ENCODE results near the gene MED31. TPM values are rescaled to one million over a fixed set of nuclear protein-coding genes. Genes with fewer than 3 reads are reported as not detected.
A peak's percentile ranks its signal among the peaks of the same experiment; 100 is the strongest.
"Not testable (repeated sequence)": the region's sequence is repeated elsewhere in the genome, so short reads cannot be mapped to it uniquely, and the experiment has no call there.

The MED31 gene
- total RNA-seq, 1 donor from 2014 or later = 17.4 TPM

- peak overlapping the region; percentile 66 for H3K27ac ChIP-seq
- no peaks in the 10 kb centered on the region for H3K9me3 ChIP-seq
- DNase-seq (no peak), ATAC-seq (no peak)
- H3K4me3 ChIP-seq = no peak overlapping the region
- peaks cover 39% of the 10 kb centered on the region for H3K4me1 ChIP-seq
- peaks cover 54% of the 10 kb centered on the region for H3K36me3 ChIP-seq
- intact Hi-C loops (cut with DNase I) = no loop called here
- no peaks in the 10 kb centered on the region for H3K27me3 ChIP-seq (ENCODE audit: low read depth)
- no peak for TF ChIP-seq CTCF (IDR thresholded peaks at IDR 0.05)
These were observed 53.7 kb downstream of the MED31 start for GRCh38 chr17:6597727-6598126.

GRCh38 chr17:6596941-6597340 lies 54.5 kb downstream of the MED31 start:
- no peak for ATAC-seq
- no peak for TF ChIP-seq CTCF (IDR thresholded peaks at IDR 0.05)
- Histone ChIP-seq H3K27me3 (ENCODE audit: low read depth) (no peaks in the 10 kb centered on the region), H3K4me3 (no peak overlapping the region), H3K27ac (no peak overlapping the region), H3K9me3 (no peaks in the 10 kb centered on the region), H3K4me1 (peaks cover 39% of the 10 kb centered on the region), H3K36me3 (peaks cover 52% of the 10 kb centered on the region)
- no peak for DNase-seq
- intact Hi-C loops (cut with DNase I) = no loop called here

- ATAC-seq = no peak
These were observed 54.9 kb downstream of the MED31 start for GRCh38 chr17:6596511-6596910.

GRCh38 chr17:6596081-6596480 lies 55.3 kb downstream of the MED31 start:
- Histone ChIP-seq H3K4me3 (no peak overlapping the region), H3K27me3 (ENCODE audit: low read depth) (no peaks in the 10 kb centered on the region), H3K4me1 (peaks cover 47% of the 10 kb centered on the region), H3K27ac (no peak overlapping the region), H3K9me3 (no peaks in the 10 kb centered on the region), H3K36me3 (peaks cover 53% of the 10 kb centered on the region)
- ATAC-seq (no peak), DNase-seq (no peak)
- TF ChIP-seq CTCF (IDR thresholded peaks at IDR 0.05) = no peak
- intact Hi-C loops (cut with DNase I) = no loop called here

More at GRCh38 chr17:6596511-6596910, 54.9 kb downstream of the MED31 start:
- DNase-seq = no peak
- no peak for TF ChIP-seq CTCF (IDR thresholded peaks at IDR 0.05)
- Histone ChIP-seq H3K4me3 (no peak overlapping the region), H3K4me1 (peaks cover 43% of the 10 kb centered on the region), H3K9me3 (no peaks in the 10 kb centered on the region), H3K27ac (no peak overlapping the region), H3K36me3 (peaks cover 55% of the 10 kb centered on the region), H3K27me3 (ENCODE audit: low read depth) (no peaks in the 10 kb centered on the region)
- intact Hi-C loops (cut with DNase I) = no loop called here

GRCh38 chr17:6593371-6593770 lies 58.0 kb downstream of the MED31 start:
- H3K27me3 ChIP-seq (ENCODE audit: low read depth); H3K27ac ChIP-seq; H3K9me3 ChIP-seq; DNase-seq; ATAC-seq; intact Hi-C loops (cut with DNase I); H3K4me3 ChIP-seq: not testable (repeated sequence)
- H3K4me1 ChIP-seq = peaks cover 25% of the 10 kb centered on the region
- H3K36me3 ChIP-seq = peaks cover 56% of the 10 kb centered on the region

Small RNA genes lying within 50 kb of the gene (microRNA-seq; reads per million reads assigned to microRNA genes)
- gene MIR4520-1 (ENCODE audit: borderline number of aligned reads) (not detected), gene MIR4520-2 (ENCODE audit: borderline number of aligned reads) (not detected)

Other genes starting within 250 kb of the MED31 start
- not detected for gene AIPL1, start 216.5 kb downstream of the MED31 start, total RNA-seq
- 0.62 TPM for gene PIMREG, start 207.2 kb downstream of the MED31 start, total RNA-seq
- gene PITPNM3, start 95.0 kb downstream of the MED31 start, total RNA-seq = 12.3 TPM
- 20.0 TPM for gene KIAA0753, start 10.9 kb downstream of the MED31 start, total RNA-seq
- 50.4 TPM for gene TXNDC17, start 10.5 kb downstream of the MED31 start, total RNA-seq
- gene C17orf100, start 157 bp upstream of the MED31 start, total RNA-seq = 1.9 TPM
- gene SLC13A5, start 61.8 kb upstream of the MED31 start, total RNA-seq = not detected
- 129 TPM for gene XAF1, start 104.4 kb upstream of the MED31 start, total RNA-seq
- gene FBXO39, start 124.6 kb upstream of the MED31 start, total RNA-seq = not detected
- 9.7 TPM for gene TEKT1, start 180.1 kb upstream of the MED31 start, total RNA-seq